GM18858 (cell line): ENCODE results near the gene CCL5.

ENCODE experiments used
- ATAC-seq: cut with Tn5 transposase; IDR thresholded peaks from one replicate; pipeline ENCODE4 v1.9.1; 2021; ENCODE audit not compliant: unreplicated experiment

The CCL5 gene

GRCh38 chr17:35879773-35880654 lies at the start of gene CCL5:
Gene CCL5, minus strand, starts transcription at chr17:35880360.
- peak; percentile 76 for ATAC-seq

GRCh38 chr17:35927714-35928113 lies 47.6 kb upstream of the CCL5 start:
- no peak for ATAC-seq

- no peak for ATAC-seq
Measured at GRCh38 chr17:35923609-35924114, 43.5 kb upstream of the CCL5 start.

GRCh38 chr17:35920229-35920628 lies 40.1 kb upstream of the CCL5 start:
- no peak for ATAC-seq

- ATAC-seq: no peak
Measured at GRCh38 chr17:35918665-35919064, 38.5 kb upstream of the CCL5 start.

- no peak for ATAC-seq
Measured at GRCh38 chr17:35917519-35918213, 37.5 kb upstream of the CCL5 start.

GRCh38 chr17:35915153-35915964 lies 35.2 kb upstream of the CCL5 start:
- no peak for ATAC-seq

- ATAC-seq: no peak
Measured at GRCh38 chr17:35914354-35914753, 34.2 kb upstream of the CCL5 start.

- ATAC-seq: no peak
Measured at GRCh38 chr17:35913609-35914008, 33.4 kb upstream of the CCL5 start.

- ATAC-seq: no peak
Measured at GRCh38 chr17:35912942-35913341, 32.8 kb upstream of the CCL5 start.

GRCh38 chr17:35912339-35912912 lies 32.3 kb upstream of the CCL5 start:
- no peak for ATAC-seq

GRCh38 chr17:35909408-35909807 lies 29.2 kb upstream of the CCL5 start:
- ATAC-seq: no peak

- ATAC-seq: no peak
Measured at GRCh38 chr17:35907691-35908090, 27.5 kb upstream of the CCL5 start.

GRCh38 chr17:35906926-35907637 lies 26.9 kb upstream of the CCL5 start:
- ATAC-seq: no peak

- ATAC-seq: no peak
Measured at GRCh38 chr17:35906191-35906925, 26.2 kb upstream of the CCL5 start.

- ATAC-seq: no peak
Measured at GRCh38 chr17:35903451-35903850, 23.3 kb upstream of the CCL5 start.

- no peak for ATAC-seq
Measured at GRCh38 chr17:35901631-35902175, 21.5 kb upstream of the CCL5 start.

GRCh38 chr17:35900708-35901480 lies 20.7 kb upstream of the CCL5 start:
- no peak for ATAC-seq

- no peak for ATAC-seq
Measured at GRCh38 chr17:35900280-35900679, 20.1 kb upstream of the CCL5 start.
